COR-L47 (cell line): ENCODE data around the gene PKIG.
"Not testable (repeated sequence)": the region's sequence is repeated elsewhere in the genome, so short reads cannot be mapped to it uniquely, and the experiment has no call there.

Source experiments
- DNase-seq: peaks from one replicate; lab custom pipeline; 2025; lab: John Stamatoyannopoulos, UW

Gene PKIG

DNA sequence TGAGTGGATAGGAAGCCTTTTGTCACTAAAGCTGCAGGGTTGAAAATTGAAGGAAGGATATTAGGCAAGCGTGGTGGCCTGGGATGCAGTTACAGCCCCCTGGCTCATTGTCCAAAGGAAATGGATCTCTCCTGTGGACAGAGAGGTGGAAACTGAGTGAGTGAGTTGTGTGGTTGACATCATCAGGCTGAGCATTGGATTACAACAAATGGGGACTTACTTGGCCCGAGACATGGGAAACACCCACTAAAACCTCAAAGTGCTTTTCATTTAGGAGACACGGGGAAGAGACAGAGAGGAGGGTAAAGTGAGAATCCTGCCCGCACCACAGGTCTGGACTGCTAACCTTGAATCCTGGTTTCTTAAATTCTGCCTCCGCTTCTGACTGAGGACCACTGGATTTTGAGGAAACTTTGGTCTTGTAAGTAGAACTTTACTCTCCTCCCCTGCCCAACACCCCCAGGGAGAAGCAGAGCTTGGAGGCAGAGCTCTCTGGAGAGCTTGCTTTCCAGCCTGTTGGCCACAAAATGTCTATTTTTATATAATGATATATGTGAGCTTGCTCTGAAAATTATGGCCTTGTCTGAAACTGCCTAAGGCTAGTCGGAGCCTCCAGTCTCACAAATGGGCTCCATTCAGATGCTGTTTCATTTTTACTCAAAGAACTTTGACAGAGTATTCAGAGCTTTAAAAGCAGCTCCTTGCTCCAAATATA lies at the start of gene PKIG:
TSS of gene PKIG (plus strand) at position 269 of the 715 bp plus-strand sequence. CDS start 31,978 bp downstream, outside the sequence.
- no peak for DNase-seq

DNA sequence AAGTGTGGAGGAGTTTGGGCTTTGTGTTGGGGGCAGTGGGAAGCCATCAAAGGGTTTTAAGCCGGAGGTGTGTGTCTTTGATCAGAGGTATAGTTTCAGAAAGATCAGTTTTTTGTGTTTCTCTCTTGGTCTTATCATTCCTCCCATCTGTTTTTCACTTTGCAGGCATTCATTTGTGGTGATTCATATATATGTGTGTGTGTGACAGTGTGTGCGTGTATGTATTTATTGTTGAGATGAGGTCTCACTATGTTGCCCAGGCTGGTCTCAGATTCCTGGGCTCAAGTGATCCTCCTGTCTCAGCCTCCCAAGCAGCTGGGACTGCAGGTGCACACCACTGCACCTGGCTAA lies 49.4 kb upstream of the PKIG start:
- no peak for DNase-seq

DNA sequence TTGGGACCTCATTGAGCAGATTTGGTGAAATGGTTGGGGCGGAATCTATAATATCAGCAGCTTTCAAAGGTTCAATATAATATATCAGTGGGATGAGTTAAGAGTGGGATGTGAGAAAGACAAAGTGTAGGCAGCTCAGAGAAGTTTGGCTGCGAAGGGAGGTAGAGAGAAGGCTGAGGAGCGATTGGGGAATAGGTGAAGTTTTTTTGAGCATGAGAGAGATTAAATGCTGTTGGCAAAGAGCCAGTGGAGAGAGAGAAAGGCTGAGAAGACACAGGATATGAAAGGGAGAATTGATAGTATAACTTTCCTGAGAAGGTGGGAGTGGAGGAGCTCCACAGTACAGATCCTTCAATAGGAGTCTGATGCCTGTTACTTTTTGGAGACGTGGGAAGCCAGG lies 48.5 kb upstream of the PKIG start:
- no peak for DNase-seq

- no peak for DNase-seq
These were observed 46.2 kb upstream of the PKIG start for GRCh38 chr20:44536175-44536574.

- no peak for DNase-seq
These were observed 44.4 kb upstream of the PKIG start for GRCh38 chr20:44537993-44538392.

GRCh38 chr20:44540834-44541233 lies 41.5 kb upstream of the PKIG start:
- DNase-seq: no peak

GRCh38 chr20:44541992-44542391 lies 40.4 kb upstream of the PKIG start:
- DNase-seq: no peak

DNA sequence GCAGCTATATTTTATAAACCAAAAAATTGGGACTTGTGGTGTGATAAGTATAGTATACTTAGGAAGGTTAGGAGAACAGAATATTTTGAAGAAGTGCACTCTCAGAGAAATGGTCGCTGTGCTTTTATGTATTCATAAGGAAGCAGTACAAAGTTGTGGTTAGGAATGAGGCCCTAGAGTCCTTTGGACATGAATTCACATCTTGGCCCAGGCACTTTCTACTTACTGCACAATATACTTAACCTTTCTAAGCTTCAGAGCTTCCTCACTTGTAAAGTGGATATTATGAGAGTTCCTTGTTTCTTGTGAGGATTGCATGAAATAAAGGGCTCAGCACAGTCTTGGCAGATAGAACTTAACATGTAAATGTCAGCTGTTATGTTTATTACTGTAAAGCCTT lies 39.5 kb upstream of the PKIG start:
- no peak for DNase-seq

- DNase-seq: no peak
These were observed 39.0 kb upstream of the PKIG start for GRCh38 chr20:44543358-44543757.

DNA sequence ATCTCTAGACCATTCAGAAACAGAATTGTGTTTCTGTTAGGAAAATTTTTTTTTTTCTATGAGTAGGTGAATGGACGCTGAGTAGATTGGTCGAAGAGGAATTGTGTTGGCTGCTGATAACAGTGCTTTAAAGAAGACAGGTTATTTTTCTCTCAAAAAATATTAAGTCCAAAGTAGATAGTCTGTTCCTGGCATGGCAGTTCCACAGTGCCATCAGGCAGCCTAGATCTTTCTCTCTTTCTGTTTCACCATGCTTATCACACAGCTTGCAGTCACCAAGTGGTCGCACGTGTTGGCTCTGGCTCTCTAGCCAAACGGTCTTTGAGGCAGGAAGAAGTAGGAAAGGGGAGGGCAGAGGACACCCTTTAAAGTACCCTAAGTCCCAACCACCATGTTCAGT lies 38.1 kb upstream of the PKIG start:
- no peak for DNase-seq

DNA sequence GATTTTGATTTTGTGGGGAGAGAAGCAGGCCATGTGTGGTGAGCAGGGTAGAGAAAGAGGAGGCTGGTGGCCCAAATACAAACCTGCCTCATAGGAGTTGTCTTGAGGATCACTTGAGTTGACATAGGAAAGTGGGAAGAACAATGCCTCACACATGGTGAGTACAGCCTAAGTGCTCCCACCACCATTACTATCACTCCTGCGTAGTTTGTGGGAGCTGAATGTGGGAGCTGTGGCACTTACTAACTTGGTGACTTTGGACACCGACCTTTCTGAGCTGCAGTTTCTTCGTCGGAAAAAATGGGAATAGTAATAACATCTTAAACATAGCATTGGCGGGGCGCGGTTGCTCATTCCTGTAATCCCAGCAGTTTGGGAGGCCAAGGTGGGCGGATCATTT lies 35.0 kb upstream of the PKIG start:
- no peak for DNase-seq

DNA sequence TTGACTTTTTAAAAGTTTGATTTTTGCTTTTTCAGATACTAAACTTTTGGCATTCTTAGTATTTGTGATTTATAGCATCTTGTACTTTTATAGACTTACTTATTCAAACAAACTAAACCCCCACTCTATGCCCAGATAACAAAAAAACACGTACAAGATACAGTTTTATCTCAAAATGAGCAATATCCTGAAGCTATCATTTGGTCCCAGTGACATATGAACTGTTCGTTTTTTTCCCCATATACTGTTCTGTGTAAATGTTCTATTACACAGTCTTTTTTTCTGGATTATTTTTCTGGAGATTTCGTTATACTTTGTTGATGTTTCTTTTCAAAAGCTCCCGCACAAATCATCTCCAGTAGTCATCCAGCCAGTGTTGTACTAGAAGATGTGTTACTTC lies 33.3 kb upstream of the PKIG start:
- DNase-seq: no peak

DNA sequence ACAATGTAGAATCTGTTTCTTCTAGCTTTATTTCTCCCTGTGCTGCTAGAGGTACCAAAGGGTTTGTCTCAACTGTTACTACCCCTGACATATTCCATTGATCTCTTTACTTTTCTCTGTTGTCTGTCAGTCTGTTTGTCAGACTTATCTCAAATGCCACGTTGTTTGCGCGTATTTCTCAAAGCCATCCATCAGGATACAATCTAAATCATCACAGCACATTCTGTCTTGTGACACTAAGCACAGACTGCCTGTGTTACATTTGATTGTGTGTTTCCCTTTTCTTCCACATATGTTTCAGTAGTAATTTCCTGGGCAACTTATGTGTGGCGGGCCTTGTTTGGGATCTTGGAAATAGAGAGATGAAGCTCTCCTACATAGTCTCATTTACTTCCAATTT lies 30.3 kb upstream of the PKIG start:
- DNase-seq: no peak

DNA sequence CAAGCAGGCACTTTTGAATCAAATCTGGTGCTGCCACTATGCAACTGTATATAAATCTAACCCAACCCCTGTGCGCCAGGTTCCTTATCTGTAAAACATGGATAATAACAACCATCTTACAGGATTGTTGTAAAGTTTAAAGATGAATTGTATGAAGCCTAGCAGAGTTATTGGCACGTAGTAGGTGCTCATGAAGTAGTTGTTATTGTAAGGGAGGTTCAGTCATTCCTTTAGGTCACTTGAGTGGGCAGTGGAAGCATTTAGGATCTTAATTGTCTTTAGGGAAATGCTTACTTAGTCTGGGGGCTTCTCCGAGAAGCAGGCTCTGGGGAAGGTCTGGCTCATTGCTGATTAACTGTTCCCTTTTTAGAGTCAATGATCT lies 29.8 kb upstream of the PKIG start:
- no peak for DNase-seq

DNA sequence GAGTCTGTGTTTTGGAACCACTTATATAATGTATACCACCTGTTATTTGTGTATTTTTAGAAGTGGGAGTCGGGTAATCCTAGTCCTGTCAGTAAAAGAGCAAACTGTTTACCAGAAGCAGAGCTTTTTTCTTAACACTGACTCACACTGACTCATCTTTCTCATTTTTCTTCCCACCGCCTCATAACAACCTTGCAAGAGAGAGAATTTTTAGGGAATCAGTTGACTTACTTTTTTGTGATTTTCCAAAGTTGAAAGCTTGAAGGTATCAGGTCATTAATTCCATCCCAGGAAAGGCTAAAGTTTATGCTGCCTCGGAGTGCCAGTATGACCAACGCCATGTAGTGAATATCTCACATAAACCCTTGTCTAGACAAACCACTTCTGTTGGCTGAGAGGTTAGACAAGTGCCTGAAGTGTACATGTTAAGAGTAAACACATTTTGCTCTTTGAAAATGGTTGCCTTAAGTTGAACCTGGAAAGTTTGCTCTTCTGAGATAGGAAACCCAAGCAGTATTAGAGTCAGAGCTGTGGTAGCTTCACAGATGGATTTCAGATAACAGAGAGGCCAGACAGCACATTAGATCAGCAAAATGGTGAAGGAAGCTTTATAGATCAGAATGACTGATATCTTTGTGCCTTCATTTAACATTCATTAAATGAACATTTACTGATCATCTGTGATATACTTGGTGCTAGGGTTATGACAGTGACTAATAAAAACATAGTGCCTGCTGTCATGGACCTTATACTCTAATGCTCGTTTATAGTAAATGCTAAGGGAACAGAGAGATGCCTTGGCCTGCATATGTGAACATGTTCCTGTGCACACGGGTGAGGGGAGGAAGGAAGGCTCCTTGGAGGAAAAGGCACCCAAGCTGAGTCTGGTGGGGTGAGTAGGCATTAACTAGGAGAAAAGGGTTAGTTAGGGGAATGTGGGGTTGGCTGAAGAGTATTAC lies 29.1 kb upstream of the PKIG start:
- no peak for DNase-seq

DNA sequence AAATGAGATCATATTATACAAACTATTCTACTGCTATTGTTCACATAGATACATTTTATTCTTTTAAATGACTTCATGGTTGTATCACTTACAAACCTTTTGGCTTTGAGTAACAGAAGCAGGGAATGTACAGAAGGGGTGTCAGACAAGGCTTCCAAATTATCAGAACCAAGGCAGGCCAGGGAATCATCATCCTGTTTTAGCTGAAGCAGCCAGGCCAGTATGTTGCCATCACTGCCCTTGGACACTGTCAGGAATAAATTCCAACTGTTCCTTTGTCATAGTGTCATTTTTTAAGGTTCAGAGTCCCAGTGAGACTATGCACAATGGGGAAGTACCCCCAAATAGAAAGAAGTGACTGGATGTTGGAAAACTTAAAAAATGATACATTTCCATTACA lies 23.1 kb upstream of the PKIG start:
- no peak for DNase-seq

GRCh38 chr20:44560229-44560628 lies 22.1 kb upstream of the PKIG start:
- no peak for DNase-seq

DNA sequence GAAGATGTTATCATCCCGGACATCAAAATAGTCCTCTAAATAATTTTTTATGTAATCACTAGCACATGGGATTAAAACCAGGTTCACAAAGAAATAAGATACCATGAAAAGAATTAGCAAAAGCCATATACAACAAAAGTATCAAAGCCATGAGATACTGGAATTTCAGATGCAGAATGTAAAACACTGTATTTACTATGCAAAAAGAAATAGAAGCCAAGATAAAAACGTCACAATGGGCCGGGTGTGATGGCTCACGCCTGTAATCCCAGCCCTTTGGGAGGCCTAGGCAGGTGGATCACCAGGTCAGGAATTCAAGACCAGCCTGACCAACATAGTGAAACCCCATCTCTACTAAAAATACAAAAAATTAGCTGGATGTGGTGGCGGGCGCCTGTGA lies 21.6 kb upstream of the PKIG start:
- DNase-seq: not testable (repeated sequence)

GRCh38 chr20:44561876-44562275 lies 20.5 kb upstream of the PKIG start:
- no peak for DNase-seq

GRCh38 chr20:44566018-44566417 lies 16.4 kb upstream of the PKIG start:
- DNase-seq: no peak

DNA sequence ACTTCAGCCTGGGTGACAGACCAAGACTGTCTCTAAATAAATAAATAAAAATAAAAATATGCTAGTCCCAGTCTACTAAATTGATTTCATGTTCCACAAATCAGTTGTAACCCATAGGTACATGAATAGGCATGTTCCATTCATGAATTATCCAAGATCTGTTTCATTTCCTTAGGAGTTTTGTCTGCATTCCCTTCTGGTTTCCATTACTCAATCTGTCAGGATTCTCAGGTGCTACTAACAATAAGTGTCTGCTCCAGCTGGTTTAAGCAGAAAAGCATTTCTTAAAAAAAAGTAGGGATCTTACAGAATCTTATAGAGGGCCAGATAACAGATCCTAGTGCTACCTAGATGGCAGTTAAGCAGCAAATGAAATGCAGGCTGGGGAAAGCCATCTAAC lies 15.6 kb upstream of the PKIG start:
- DNase-seq: no peak

- no peak for DNase-seq
These were observed 12.0 kb upstream of the PKIG start for GRCh38 chr20:44570367-44570766.

- DNase-seq: no peak
These were observed 10.9 kb upstream of the PKIG start for GRCh38 chr20:44571362-44571988.
